K562 (cell line): ENCODE results near the gene USP44. TPM values are rescaled to one million over a fixed set of nuclear protein-coding genes. Genes with fewer than 3 reads are reported as not detected.
A peak's percentile ranks its signal among the peaks of the same experiment; 100 is the strongest.

Source experiments
- ATAC-seq: fragments of 200-7000 bp; cut with Tn5 transposase; 3 replicates; pipeline ENCODE4 v1.9.1; 2020; ENCODE audit warnings: moderate library complexity
- BruUV-seq: library from RNA; stranded (reverse); fragments of 400-500 nt; replicated peaks from 2 replicates; lab custom pipeline; 2021; lab: Mats Ljungman, UMichigan
- CTCF ChIA-PET: fragments of 300-600 bp; formaldehyde crosslinking; extraction: SDS; loops from one replicate; lab custom pipeline; 2021; ENCODE audit warnings: low intra/inter-chr PET ratio; lab: Yijun Ruan, JAX
- POLR2A ChIA-PET: fragments of 300-600, 350-650 bp; sonication (Branson Sonifier 250); formaldehyde crosslinking; extraction: SDS; loops from one replicate; lab custom pipeline; 2021; ENCODE audit warnings: antibody characterized with exemption, inconsistent platforms; lab: Yijun Ruan, JAX
- DNase-seq, 4 experiments: peaks; one replicate each; pipeline versions ENCODE4 v3.0.0 to v3.0.0-alpha.2; 2011 to 2018; ENCODE audit warnings: low spot score in 3 of 4, mixed read lengths in 3 of 4; ENCODE audit errors: extremely low read depth in 1 of 4
- FAIRE-seq: peaks from 2 replicates; lab custom pipeline; 2011; peaks lifted over from hg19 to GRCh38; lab: Jason Lieb, UNC
- H2AFZ ChIP-seq: 2 replicates; pipeline ENCODE4 v1.6.0; 2011; ENCODE audit warnings: low read depth, low read length, control low read depth, inconsistent platforms
- H3K27ac ChIP-seq: fragments of 200-600 bp; 3 replicates; pipeline ENCODE4 v1.8.0; 2011; ENCODE audit warnings: low read depth, mild to moderate bottlenecking, control low read depth, inconsistent platforms, low read length, moderate library complexity, mixed read lengths; ENCODE audit errors: extremely low read depth
- H3K27me3 ChIP-seq, 2 experiments: fragments of 300-600 bp in 1 of 2; 2 replicates in 1 of 2; 3 replicates in 1 of 2; pipeline versions ENCODE4 v1.6.0 to v1.8.0; 2011; ENCODE audit warnings: inconsistent platforms in 2 of 2, low read length in 2 of 2, mild to moderate bottlenecking in 1 of 2, mixed read lengths in 1 of 2, moderate library complexity in 1 of 2; ENCODE audit not compliant: control insufficient read depth in 2 of 2, insufficient read depth in 2 of 2
- H3K36me3 ChIP-seq: fragments of 300-600 bp; 3 replicates; pipeline ENCODE4 v1.8.0; 2011; ENCODE audit warnings: mild to moderate bottlenecking, low read length, inconsistent platforms; ENCODE audit not compliant: control insufficient read depth, insufficient read depth
- H3K4me1 ChIP-seq, 2 experiments: fragments of 200-600 bp in 1 of 2; replicated peaks in 1 of 2; 2 replicates in 1 of 2; 3 replicates in 1 of 2; pipeline versions ENCODE4 v1.5.1 to v1.8.0; 2011; ENCODE audit warnings: inconsistent platforms in 2 of 2, low read length in 2 of 2, mild to moderate bottlenecking in 1 of 2, mixed read lengths in 1 of 2, moderate library complexity in 1 of 2; ENCODE audit not compliant: control insufficient read depth in 2 of 2, insufficient read depth in 2 of 2
- H3K4me2 ChIP-seq: 2 replicates; pipeline ENCODE4 v1.6.1; 2011; ENCODE audit warnings: low read length, control low read depth, inconsistent platforms, mixed read lengths; ENCODE audit not compliant: insufficient read depth
- H3K4me3 ChIP-seq: fragments of 200-600 bp; sonication (generic), shearing (Covaris generic); 2 replicates; pipeline ENCODE4 v1.5.1; 2016; ENCODE audit warnings: control low read depth, inconsistent platforms
- H3K79me2 ChIP-seq: fragments of 200-600 bp; 3 replicates; pipeline ENCODE4 v1.8.0; 2011; ENCODE audit warnings: low read length, inconsistent platforms; ENCODE audit not compliant: control insufficient read depth, insufficient read depth
- H3K9ac ChIP-seq, 2 experiments: 2 replicates each; pipeline versions ENCODE4 v1.6.0 to v1.6.1; 2011; ENCODE audit warnings: low read depth in 2 of 2, low read length in 2 of 2, control low read depth in 1 of 2, inconsistent platforms in 1 of 2, mild to moderate bottlenecking in 1 of 2, mixed read lengths in 1 of 2; ENCODE audit not compliant: insufficient read depth in 1 of 2
- H3K9me1 ChIP-seq: one replicate; pipeline ENCODE4 v1.6.0; 2011; ENCODE audit warnings: inconsistent platforms, mild to moderate bottlenecking, low read length, moderate library complexity; ENCODE audit not compliant: control insufficient read depth, insufficient read depth
- H3K9me3 ChIP-seq: replicated peaks from 2 replicates; pipeline ENCODE4 v1.5.1; 2011; ENCODE audit warnings: low read depth, low read length, inconsistent platforms; ENCODE audit not compliant: control insufficient read depth, insufficient read depth
- H4K20me1 ChIP-seq: replicated peaks from 2 replicates; pipeline ENCODE4 v1.6.1; 2011; ENCODE audit warnings: low read length, inconsistent platforms, mixed read lengths; ENCODE audit not compliant: control insufficient read depth, insufficient read depth
- JUND ChIP-seq, 2 experiments: IDR thresholded peaks; 2 replicates in 1 of 2; 3 replicates in 1 of 2; pipeline ENCODE4 v1.6.1; 2011; ENCODE audit warnings: borderline replicate concordance in 2 of 2, low read depth in 2 of 2, low read length in 2 of 2, improper control_type of control experiment in 1 of 2, missing biosample characterization in 1 of 2, missing genetic modification characterization in 1 of 2, missing genetic modification reagents in 1 of 2
- NR4A1 ChIP-seq, 2 experiments: fragments of 250-450 bp in 1 of 2; fragments of 450-650 bp in 1 of 2; sonication (Bioruptor Pico) in 1 of 2; IDR thresholded peaks; 2 replicates each; pipeline versions ENCODE4 v1.4.0 to v1.6.1; 2016 to 2020; ENCODE audit warnings: mild to moderate bottlenecking in 2 of 2, missing compliant biosample characterization in 1 of 2, missing genetic modification characterization in 1 of 2, moderate library complexity in 1 of 2
- RAD21 ChIP-seq, 2 experiments: fragments of 250-450 bp in 1 of 2; fragments of 450-650 bp in 1 of 2; sonication (Bioruptor Pico) in 1 of 2; formaldehyde crosslinking in 1 of 2; IDR thresholded peaks in 1 of 2; conservative IDR thresholded peaks in 1 of 2; 2 replicates each; pipeline versions ENCODE4 v1.4.0 to v1.8.0; 2020 to 2022; ENCODE audit warnings: mild to moderate bottlenecking in 2 of 2, moderate library complexity in 1 of 2
- ZFPM2 ChIP-seq: fragments of 250-450 bp; sonication (Bioruptor Pico); IDR thresholded peaks from 2 replicates; pipeline ENCODE4 v1.5.1; 2022; ENCODE audit warnings: mild to moderate bottlenecking
- ZNF384 ChIP-seq: IDR thresholded peaks from 2 replicates; pipeline ENCODE4 v1.6.1; 2012; ENCODE audit warnings: low read depth, low read length, improper control_type of control experiment
- WGBS: fragments of 100-300 bp; shearing (Covaris generic); methylation state at CpG from one replicate; pipeline ENCODE4 v1.1.6; 2016; ENCODE audit warnings: low coverage, mixed read lengths; ENCODE audit not compliant: insufficient coverage; ENCODE audit errors: missing lambda C conversion rate; 5-methylcytosine and 5-hydroxymethylcytosine counted together
- in situ Hi-C: fragments of 300-500 bp; cut with MboI; formaldehyde crosslinking; loops from 4 replicates; pipeline ENCODE4 v1.15.0; 2018; ENCODE audit warnings: inconsistent platforms, mixed read lengths
- intact Hi-C: fragments of 100-400 bp; cut with micrococcal nuclease; formaldehyde crosslinking; loops from 2 replicates; pipeline ENCODE4 v1.14.2; 2022
- polyA plus RNA-seq, 8 experiments: library from polyadenylated mRNA; depleted of rRNA in 4 of 8; stranded (reverse) in 5 of 8; unstranded in 3 of 8; fragments of >200 nt; fragmentation: Nextera tagmentation in 2 of 8; fragmentation: Illumina TruSeq in 1 of 8; extraction: Ambion mirVana in 2 of 8; extraction: Trizol in 1 of 8; gene quantifications; 2 replicates each; pipeline versions ENCODE4 v1.2.1 to v1.2.3, GENCODE V29; 2011 to 2014; ENCODE audit warnings: inconsistent platforms in 1 of 8, missing spikeins in 1 of 8
- total RNA-seq, 7 experiments: library from RNA; depleted of rRNA in 6 of 7; stranded (reverse); fragments of >200 nt in 6 of 7; fragmentation: Illumina TruSeq in 2 of 7; extraction: Trizol in 2 of 7; gene quantifications; 2 replicates each; pipeline versions ENCODE4 v1.2.1 to v1.2.3, GENCODE V29; 2011 to 2021; ENCODE audit warnings: low replicate concordance in 1 of 7
- TF ChIP-seq, protein P1 (sequence below), 3 experiments: IDR thresholded peaks in 2 of 3; conservative IDR thresholded peaks in 1 of 3; 2 replicates each; pipeline ENCODE4 v1.5.1; 2011 to 2012; ENCODE audit warnings: low read length in 3 of 3, mild to moderate bottlenecking in 3 of 3, control low read depth in 2 of 3, improper control_type of control experiment in 1 of 3, inconsistent platforms in 1 of 3, low read depth in 1 of 3, mixed read lengths in 1 of 3, moderate library complexity in 1 of 3; ENCODE audit not compliant: insufficient read depth in 2 of 3
- TF ChIP-seq, protein P2 (sequence below): fragments of 450-650 bp; formaldehyde crosslinking; IDR thresholded peaks from 2 replicates; pipeline ENCODE4 v1.4.0; 2020; ENCODE audit warnings: mild to moderate bottlenecking, moderate library complexity

USP44 gene
- total and polyA plus RNA-seq, 9 of the 15 experiments (the other 6 are each of a cell fraction or from before 2014, with no cell fraction given): 2.1 to 5.7 (median 2.8) TPM

DNA sequence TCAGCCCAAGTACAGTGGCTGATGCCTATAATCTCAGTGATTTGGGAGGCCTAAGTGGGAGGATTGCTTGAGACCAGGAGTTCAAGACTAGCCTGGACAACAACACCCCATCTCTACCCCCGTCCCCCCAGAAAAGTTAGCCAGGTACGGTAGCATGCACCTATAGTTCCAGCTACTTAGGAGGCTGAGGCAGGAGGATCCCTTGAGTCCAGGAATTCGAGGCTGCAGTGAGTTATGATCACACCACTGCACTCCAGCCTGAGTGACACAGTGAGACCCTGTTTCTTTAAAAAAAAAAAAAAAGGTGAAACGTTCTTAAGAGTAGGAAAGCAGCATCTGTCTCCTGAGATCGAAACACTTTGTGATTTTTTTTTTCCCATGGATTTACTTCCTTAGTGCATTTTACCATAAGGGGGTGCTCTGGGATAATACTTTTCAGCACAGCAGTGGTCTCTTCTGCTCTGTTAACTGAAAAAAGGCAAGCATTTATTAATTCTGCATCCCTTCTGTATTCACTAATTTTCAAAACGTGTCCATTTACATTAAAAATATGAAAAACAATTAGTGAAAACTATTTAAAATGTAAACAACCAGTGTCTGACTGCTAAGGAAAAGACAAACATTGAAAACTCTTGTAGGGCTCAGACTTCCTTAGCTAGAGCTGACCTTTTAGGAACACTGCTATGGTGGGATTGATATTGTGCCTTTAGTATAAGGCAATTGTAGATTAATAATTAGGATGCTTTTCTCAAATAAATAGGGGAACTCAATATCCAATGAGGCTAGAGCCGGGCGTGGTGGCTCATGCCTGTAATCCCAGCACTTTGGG, 31.2 kb upstream of the USP44 start:
- no peaks in the 10 kb centered on the region; a peak in 1 of 5 replicates for H3K27me3 ChIP-seq
- TF ChIP-seq ZFPM2 (CRISPR knock-in tag): no peak
- TF ChIP-seq ZNF384: peak; percentile 63
- no peak for TF ChIP-seq NR4A1 (CRISPR knock-in tag; IDR thresholded peaks at IDR 0.05)
- no peak for TF ChIP-seq NR4A1 (tag; IDR thresholded peaks at IDR 0.05)
- TF ChIP-seq JUND (IDR thresholded peaks at IDR 0.05; ENCODE audit: borderline replicate concordance, low read depth, low read length): no peak
- no peak for TF ChIP-seq JUND (tag; IDR thresholded peaks at IDR 0.05; ENCODE audit: borderline replicate concordance, low read depth, low read length)
- TF ChIP-seq, protein P1, sequence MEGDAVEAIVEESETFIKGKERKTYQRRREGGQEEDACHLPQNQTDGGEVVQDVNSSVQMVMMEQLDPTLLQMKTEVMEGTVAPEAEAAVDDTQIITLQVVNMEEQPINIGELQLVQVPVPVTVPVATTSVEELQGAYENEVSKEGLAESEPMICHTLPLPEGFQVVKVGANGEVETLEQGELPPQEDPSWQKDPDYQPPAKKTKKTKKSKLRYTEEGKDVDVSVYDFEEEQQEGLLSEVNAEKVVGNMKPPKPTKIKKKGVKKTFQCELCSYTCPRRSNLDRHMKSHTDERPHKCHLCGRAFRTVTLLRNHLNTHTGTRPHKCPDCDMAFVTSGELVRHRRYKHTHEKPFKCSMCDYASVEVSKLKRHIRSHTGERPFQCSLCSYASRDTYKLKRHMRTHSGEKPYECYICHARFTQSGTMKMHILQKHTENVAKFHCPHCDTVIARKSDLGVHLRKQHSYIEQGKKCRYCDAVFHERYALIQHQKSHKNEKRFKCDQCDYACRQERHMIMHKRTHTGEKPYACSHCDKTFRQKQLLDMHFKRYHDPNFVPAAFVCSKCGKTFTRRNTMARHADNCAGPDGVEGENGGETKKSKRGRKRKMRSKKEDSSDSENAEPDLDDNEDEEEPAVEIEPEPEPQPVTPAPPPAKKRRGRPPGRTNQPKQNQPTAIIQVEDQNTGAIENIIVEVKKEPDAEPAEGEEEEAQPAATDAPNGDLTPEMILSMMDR (IDR thresholded peaks at IDR 0.05 in 2 of 3, conservative IDR thresholded peaks at IDR 0.05 in 1 of 3; ENCODE audit: insufficient read depth in 2 of 3, low read depth in 1 of 3, low read length in 3 of 3): peak; percentile 22 to 66 (median 37); a peak in 4 of 6 replicates
- TF ChIP-seq, protein P2, sequence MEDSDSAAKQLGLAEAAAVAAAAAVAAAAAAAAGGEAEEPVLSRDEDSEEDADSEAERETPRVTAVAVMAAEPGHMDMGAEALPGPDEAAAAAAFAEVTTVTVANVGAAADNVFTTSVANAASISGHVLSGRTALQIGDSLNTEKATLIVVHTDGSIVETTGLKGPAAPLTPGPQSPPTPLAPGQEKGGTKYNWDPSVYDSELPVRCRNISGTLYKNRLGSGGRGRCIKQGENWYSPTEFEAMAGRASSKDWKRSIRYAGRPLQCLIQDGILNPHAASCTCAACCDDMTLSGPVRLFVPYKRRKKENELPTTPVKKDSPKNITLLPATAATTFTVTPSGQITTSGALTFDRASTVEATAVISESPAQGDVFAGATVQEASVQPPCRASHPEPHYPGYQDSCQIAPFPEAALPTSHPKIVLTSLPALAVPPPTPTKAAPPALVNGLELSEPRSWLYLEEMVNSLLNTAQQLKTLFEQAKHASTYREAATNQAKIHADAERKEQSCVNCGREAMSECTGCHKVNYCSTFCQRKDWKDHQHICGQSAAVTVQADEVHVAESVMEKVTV (CRISPR knock-in tag): 0 out of 2 replicates have a peak, but pooled peaks have one; percentile 23
- TF ChIP-seq RAD21 (CRISPR knock-in tag; conservative IDR thresholded peaks at IDR 0.05 in 1 of 2, IDR thresholded peaks at IDR 0.05 in 1 of 2): peak; percentile 44 to 69
- H3K4me1 ChIP-seq: no peaks in the 10 kb centered on the region; a peak in 1 of 5 replicates
- no peak overlapping the region for H3K4me2 ChIP-seq
- no peaks in the 10 kb centered on the region for H3K9me3 ChIP-seq
- H3K27ac ChIP-seq: no peak overlapping the region
- no peaks in the 10 kb centered on the region for H3K36me3 ChIP-seq
- CTCF ChIA-PET: interaction anchor here (1.0 kb wide), 1 partner anchor 233 kb away, joined by 3 read pairs; no protein-coding TSS in a partner anchor
- no peak overlapping the region for H3K4me3 ChIP-seq
- ATAC-seq (peak; percentile 59), DNase-seq (peak in 1 of 4 experiments; percentile 11), FAIRE-seq (no peak)
- no peak overlapping the region for H2AFZ ChIP-seq
- H3K9me1 ChIP-seq: no peaks in the 10 kb centered on the region
- intact Hi-C loops: loop anchor here (1.0 to 2.0 kb wide), 2 partner anchors 233 to 416 kb away; no protein-coding TSS in a partner anchor
- POLR2A ChIA-PET: interaction anchor here (0.6 to 0.7 kb wide), 2 partner anchors 18 to 175 kb away, joined by 3 read pairs; no protein-coding TSS in a partner anchor
- in situ Hi-C loops: no loop called here
- no peaks in the 10 kb centered on the region for H3K79me2 ChIP-seq
- H3K9ac ChIP-seq: no peak overlapping the region
- WGBS: 3% methylated on average over 8 of the region's 8 CpGs
- no TSS peak for BruUV-seq
- no peaks in the 10 kb centered on the region for H4K20me1 ChIP-seq
